HuH-7 (cell line): Measurements from ENCODE around the gene ZFYVE19.

Source experiments
- DNase-seq: peaks from one replicate; pipeline ENCODE4 v3.0.0; 2011; ENCODE audit warnings: low spot score

The ZFYVE19 gene

DNA sequence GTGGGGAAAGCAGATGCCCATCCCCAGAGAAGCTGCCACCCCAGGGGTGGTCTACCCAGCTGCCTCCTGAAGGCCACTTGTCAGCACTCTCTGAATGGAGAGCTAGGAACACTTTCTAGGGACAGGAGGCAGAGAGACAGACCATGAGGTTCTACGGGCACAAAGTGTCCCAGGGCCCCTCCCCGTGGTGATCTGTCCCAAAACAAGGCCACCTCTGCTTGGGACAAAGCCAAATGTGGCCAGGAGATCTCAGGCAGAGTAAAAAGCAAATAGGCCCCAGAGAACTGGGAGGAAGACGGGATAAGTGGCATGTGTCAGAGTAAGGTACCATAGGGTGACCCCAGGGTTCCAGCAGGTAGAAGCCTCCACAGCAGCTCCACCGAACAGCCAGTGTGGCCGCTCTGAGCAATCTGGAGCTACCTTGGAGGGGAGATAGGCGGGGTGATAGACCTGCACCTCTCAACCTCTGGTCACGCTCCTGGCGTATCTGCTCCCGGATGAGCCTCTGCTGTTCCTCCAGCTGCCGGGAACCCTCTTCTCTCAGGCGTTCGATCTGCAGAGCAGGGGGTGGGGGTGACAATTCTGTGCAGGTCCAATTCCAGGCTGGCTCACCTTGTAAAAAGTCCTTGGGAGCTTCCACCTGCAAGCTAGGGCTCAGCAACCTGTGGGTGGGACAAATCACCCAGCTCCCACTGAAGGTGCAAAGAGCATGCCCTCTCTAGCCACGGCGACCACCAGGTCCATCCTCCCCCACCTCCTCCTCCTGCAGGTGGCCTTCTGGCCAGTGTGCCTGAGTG, 31.0 kb upstream of the ZFYVE19 start:
- no peak for DNase-seq

DNA sequence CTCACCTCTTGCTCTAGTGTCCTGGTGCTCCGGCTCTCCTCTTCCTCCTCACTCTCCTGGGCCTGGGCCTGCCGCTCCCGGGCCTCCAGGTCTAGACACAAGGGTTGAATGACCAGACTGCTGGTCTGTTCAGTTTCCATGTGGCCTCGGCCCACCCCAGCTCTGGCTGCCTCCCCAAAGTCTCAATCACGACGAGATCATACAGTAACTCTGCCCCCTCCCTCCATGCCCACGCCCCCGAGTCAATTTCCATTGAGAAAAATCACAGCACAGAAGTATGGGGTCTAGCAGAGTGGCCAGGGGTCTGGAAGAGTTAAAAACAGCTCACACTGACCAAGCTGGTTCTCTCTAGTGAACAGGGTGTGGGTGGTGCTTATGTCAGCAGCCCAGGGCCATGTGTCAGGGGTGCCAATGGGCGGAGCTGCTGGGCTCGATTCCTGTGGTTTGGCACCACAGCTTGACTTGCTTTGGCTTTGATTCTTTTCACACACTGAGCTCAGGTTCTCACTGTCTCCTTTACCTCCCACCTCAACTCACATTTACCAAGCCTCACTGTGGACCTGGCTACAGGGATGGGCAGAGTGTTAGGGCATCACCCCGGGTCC, 30.2 kb upstream of the ZFYVE19 start:
- no peak for DNase-seq

DNA sequence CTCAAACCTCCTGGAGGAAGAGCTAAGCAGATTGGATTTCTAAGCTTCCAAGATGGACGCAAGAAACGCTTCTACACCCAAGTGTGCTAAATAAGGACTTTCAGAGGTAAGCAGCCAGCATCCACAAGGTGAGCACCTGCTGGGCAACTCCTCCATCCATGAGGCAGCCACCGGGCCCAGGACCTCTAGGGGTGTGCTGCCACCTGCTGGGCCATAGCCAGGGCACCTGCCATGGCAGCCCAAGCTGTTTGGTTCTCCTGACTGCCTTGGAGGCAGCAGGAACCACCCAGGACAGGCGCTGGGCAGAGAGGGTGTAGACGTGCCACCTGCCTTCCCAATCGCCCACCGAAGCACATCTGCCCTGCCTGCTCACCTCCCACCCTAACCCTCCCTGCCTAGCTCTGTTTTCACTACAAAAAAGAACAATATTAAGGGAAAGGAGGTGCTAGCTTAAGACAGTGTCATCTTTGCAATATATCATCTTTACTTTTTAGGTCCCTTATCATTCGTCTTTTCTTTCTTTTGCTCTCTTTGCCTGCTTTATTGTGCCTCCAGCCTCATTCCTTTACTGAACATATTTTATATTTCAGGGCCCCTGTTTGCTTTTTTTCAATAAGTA, 24.2 kb upstream of the ZFYVE19 start:
- DNase-seq = peak; percentile 64

DNA sequence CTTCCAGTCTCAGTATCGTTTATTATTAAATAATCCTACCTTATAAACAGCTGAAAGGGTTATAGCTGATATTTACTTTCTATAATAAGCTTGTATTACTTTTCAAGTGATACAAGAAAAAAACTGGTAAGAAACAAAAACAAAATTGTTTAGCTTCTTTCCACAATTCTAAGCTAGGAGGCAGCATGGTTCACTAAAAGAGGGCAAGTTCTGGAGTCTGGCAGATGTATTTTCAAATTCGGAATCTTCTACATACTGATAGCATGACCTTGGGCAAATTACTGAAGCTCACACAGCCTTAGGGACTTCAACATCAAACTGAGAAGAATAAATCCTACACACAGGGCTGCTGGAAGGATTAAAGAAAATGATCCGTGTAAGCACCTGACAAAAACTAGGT, 21.7 kb upstream of the ZFYVE19 start:
- no peak for DNase-seq

DNA sequence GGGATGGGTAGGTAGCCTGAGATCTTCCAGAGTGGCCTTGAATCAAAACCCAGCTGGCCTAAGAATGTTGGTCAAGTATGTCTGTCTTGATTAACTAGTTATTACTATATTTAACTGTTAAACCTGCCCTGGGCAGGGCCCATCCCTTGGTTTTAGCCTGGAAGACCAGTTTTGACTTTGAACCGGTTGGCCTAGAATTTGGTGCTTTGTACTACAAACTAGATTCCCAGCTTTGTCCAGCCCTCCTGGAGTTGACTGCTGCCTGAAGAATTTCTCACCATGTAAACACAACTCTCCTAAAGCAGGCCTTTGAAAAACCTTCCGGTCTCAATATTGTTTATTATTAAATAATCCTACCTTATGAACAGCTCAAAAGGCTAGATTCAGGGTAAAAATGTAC, 21.1 kb upstream of the ZFYVE19 start:
- DNase-seq = no peak

DNA sequence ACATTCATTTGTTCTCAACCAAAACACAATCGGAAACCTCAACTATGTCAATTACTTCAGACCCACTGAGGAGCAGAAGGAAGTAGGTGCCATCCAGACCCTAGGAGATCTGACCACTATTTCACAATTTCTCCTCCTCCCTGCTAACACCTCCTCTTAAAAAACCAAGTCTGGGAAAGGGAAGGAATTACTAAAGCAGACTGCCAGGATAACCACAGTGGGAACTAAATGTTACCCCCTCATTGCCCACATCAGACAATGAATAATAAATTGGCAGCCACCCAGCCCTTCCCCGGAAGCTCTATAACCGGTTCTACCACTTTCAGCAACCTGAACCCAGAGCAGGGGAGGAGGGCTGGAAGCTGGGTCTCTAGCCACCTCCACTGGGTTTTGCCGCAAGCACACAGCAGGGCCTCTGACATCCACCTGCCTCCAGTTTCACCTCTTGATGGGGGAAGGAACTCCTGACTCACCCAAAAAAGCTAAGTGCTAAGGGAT, 19.5 kb upstream of the ZFYVE19 start:
- no peak for DNase-seq

DNA sequence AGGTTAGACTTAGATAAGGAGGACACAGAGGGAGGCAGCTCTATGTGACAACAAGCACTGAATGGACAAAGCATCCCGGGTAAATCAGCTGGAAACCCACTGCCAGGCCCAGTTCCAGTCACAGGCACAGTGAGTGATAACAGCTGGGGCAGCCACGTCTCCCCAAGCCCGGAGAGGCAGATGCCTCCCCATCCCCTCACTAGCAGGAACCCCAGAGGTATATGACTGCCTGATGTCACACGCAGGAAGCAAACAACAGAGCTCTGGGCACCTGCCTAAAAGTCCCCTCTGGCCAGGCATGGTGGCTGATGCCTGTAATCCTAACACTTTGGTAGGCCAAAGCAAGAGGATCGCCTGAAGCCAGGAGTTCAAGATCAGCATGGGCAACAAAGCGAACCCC, 18.9 kb upstream of the ZFYVE19 start:
- no peak for DNase-seq

DNA sequence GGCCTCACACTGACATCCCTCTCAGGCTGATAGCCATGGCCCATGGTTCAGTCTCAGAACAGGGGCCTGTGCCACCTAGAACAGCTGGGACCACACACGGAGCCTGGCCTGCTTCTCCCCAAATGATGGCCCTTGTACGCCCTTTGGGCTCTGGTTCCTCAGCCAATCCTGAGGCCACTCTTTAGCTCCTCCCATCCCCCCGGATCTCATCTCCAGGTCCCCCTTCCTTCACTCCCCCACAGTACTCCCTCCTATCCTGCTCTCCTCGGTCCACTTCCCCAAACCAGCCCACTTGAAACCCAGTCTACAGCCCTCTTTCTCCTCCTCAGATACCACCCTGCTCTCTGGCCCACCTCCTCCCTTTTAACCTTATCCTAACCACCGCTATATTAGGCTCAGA, 17.8 kb upstream of the ZFYVE19 start:
- DNase-seq = no peak

DNA sequence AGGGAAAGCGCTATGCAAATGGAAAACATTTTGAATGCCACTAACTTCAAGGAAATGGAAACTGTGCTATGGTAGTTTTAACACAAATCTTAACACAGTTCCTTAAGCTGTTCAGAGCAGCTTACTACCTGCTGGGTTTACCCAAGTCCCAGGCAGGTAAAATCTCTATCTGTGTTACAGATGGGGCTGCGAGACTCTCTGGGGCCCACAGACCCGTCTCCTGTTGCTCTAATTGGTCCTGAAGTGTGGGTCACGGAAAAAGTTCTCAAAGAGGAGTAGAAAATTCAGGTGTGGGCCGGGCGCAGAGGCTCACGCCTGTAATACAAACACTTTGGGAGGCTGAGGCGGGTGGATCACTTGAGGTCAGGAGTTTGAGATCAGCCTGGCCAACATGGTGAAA, 16.9 kb upstream of the ZFYVE19 start:
- no peak for DNase-seq

DNA sequence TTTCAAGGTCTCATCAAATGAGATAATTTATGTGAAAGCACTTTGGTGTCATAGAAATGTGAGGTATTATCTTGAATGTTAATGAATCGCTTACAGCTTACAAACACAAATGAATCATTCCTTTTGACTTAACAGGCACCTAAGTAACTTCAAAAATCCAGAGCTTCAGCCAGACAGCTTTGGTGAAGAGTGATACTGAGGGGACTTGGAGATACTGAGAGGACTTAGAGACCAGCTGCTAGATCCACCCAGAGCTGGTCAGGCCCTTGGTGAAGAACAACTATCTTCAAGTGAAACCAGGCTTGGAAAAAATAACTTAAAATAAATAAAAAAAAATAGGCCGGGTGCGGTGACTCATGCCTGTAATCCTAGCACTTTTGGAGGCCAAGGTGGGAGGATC, 16.2 kb upstream of the ZFYVE19 start:
- no peak for DNase-seq

DNA sequence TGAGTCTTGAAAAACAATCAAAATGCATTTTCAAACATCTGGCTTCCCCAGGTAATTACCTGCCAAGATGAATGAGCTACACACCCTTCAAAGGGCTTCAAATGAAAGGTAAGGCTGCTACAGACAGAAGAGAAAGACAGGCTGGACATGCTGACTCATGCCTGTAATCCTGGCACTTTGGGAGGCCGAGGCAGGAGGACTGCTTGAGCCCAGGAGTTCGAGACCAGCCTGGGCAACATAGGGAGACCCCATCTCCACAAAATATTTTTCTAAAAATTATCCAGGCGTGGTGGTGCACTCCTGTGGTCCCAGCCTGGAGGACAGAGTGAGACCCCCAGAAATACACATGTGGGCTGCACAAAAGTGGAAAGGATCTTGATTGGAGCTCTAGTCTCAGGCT, 14.5 kb upstream of the ZFYVE19 start:
- no peak for DNase-seq

DNA sequence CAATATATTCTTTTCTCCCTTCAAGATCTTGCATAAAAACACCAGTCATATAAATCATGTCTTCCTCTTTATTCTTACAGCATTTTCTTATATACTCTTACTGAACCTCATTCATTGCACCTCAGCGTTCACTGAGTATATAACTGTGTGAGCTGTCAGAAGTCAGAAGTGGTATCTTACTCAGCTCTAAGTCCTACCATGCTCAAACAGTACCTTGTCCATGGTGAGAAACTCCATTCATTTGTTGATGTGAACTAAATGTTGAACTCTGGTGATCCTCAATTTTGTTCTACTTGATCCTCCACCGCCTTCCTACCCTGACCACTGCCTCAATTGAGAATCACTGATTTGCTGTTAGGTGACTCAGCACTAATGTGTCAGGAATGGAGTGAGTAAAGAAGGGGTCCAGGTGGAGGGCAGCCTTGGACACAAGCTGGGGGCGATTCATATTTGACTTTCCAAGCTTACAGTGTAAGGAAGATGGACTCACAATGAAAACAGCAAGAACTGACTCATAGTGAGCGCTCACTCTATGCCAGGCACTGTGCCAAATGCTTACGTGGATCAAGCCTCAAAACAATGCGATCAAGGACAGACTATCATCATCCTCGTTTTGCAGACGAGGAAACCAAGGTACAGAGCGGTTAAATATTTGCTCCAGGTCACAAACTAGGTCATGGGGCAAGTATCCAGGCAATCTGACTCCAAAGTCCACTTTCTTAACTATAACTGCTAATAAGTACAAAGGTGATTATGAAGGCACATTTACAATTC, 13.5 kb upstream of the ZFYVE19 start:
- DNase-seq = no peak

DNA sequence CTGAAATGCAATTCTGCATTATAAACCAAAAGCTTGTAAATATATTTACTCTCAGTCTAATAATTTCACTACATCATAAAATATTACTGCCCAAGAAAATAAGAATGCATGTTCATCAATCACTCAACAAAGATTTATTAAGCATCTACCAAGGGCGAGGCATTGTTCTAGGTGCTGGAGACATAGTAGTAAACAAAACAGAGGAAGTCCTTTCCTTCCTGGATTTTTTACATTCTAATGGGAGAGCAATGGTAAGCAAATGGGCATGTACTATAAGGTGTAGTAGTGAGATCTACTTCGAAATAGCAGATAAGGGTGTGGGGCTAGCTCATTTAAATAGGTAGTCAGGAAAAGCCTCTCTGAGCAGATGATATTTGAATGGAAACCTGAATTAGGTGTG, 10.8 kb upstream of the ZFYVE19 start:
- no peak for DNase-seq

DNA sequence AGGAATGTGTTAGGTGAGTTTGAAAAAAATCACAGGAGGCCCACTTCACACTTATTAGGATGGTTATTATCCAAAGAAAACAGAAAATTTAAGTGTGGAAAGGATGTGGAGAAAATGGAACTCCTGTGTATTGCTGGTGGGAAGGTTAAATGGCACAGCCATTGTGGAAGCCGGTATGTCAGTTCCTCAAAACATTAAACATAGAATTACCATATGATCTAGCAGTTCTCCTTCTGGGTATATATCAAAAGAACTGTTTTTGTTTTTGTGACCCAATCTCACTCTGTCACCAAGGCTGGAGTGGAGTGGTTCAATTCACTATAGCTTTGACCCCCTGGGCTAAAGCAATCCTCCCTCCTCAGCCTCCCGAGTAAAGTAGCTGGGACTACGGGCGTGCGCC, 10.4 kb upstream of the ZFYVE19 start:
- DNase-seq = no peak

DNA sequence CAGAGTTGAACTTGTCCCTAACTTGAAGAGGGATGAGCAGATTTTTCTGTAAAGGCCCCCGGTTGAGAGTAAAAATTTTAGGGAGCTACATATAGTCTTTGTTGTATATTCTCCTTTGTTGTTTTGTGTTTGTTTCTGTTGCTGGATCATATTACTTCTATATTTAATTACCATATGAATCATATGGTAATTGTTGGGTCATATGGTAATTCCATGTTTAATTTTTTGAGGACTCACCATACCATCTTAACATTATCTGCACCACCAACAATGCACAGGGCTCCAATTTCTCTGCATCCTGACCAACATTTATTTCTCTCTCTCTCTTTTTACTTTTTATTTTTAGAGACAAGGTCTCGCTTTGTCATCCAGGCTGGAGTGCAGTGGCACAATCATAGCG, 7.4 kb upstream of the ZFYVE19 start:
- no peak for DNase-seq

DNA sequence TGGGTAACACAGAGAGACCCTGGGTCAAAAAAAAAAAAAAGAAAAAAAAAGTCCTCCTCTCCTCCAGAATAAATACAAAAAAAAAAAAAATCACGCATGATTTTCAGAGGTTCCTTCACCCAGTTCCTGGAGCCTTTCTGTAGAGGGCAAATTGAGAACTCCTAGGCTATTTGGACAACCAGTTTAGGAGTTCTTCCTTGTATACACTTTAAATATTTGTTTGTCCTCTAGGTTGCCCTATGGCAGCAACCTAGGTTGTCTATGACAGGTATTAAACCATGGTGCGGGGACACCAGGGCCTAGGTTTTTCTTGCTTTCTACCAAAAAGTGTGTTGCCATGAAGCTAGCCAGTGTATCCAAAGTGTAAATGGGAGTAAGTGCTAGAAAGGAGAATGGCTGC, 3.8 kb upstream of the ZFYVE19 start:
- no peak for DNase-seq

DNA sequence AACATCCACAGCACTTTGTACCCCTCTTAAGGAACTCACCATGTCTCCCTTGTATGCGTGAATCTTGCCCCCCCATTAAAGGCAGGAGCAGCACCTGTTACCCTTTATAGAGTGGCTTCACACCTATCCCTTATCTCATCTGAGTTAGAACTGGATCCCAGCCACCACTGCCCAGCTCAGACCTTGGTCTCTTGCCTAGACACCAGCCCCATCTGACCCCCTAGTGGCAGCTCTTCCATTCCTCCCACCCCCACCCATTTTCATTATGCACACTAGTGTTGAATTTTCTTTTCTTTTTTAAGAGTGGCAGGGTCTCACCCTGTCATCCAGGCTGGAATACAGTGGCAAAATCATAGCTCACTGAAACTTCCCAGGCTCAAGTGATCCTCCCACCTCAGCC, 3.2 kb upstream of the ZFYVE19 start:
- no peak for DNase-seq

DNA sequence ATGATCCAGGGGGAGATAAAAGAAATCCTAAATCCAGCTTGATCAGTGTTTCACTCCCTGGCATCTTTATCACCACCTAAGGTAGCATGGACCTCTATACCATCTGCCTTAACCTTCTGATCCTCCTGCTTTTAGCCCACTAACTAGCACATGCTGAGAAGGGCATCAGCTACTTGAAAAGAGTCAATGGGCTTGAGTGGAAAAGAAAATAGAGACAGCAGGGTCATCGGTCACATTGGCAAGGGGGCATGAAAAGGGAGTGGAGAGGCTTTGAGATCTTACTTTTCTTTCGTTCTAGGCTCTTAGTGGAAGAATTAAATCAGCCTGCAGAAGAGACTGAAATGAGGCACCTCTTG, 239 bp upstream of the ZFYVE19 start:
- no peak for DNase-seq

DNA sequence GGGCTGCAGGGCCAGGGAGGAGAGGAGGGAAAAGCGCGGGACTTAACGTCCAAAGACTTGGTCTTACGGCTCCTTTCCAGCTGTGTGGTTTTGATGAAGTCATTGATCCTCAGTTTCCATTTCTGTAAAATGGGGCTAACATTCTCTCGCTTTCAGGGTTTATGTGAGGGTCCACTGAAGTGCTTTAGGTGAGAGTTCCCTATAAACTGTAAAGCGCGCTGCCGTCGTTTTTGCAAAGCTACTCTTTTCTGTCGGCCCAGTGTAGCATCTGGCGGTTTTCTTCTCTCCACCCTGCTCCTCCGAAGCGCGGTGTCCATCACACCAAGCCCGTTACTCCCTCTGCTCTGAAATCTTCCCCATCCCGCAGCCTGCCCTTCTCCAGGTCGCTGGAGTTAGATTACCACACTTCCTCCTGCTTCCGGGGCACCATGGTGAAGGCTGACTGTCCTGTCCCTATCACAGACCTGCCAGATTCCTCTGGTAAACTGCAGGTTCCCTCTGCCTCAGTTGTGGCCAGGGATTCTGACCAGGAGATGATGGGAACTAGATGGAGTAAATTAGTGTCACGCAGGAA, 1.1 kb downstream of the ZFYVE19 start:
- no peak for DNase-seq

DNA sequence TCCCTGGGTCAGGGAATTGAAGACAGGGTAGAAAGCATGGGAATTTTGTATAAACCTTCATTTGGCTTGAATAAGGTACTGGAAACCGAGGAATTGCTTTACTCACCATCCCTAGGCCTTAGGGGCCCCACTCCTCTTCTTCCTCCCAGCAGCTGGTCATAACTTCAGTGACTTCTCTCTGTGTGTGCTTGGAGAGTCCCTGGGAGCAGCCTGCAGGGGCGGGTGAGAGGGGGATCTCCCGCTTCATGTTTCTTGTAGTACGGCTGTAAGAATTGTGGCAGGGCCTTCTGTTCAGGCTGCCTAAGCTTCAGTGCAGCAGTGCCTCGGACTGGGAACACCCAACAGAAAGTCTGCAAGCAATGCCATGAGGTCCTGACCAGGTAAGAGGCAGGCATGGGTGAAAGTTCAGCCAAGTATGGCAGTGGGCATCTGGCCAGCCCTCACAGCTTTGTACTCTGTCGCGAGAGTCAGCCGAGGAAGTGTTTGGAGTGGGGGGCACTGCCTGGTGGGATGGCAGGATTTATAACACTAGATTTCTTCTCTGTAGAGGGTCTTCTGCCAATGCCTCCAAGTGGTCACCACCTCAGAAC, 2.1 kb downstream of the ZFYVE19 start:
- DNase-seq = no peak

DNA sequence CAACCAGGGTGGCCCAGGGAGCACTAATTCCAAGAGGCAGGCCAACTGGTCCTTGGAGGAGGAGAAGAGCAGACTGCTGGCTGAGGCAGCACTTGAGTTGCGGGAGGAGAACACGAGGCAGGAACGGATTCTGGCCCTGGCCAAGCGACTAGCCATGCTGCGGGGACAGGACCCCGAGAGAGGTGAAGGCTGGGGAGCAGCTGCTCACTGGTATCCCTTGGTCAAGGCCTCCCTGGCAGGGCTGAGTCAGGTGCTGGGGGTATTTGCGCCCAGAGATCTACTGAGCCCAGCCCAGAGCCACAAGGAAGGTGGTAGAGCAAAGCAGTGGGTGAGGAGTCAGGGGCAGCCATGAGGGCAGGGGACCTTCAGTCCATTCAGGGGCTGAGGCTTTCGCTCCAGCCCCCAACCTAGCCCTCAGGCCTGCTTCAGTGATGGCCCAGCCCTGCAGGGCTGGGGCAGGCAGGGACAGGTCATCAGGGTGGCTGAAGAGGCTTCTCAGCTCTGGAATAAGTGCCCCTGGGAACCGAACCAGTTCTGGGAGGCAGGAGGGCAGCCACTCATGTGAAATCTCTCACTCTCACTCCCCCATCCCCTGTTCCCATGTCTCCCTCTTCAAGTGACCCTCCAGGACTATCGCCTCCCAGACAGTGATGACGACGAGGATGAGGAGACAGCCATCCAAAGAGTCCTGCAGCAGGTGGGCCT, 6.0 kb downstream of the ZFYVE19 start:
- DNase-seq = no peak
